GM18505 (cell line): Measurements from ENCODE around the gene SFRP5.

Experiments used
- ATAC-seq: cut with Tn5 transposase; IDR thresholded peaks from one replicate; pipeline ENCODE4 v1.9.1; 2021; ENCODE audit not compliant: unreplicated experiment
- POLR2A ChIP-seq: IDR thresholded peaks from 4 replicates; pipeline ENCODE4 v1.6.1; 2011; ENCODE audit warnings: borderline replicate concordance; ENCODE audit not compliant: insufficient read depth, insufficient read length; ENCODE audit errors: extremely low read depth

The SFRP5 gene

GRCh38 chr10:97771913-97772823 lies at the start of gene SFRP5:
SFRP5 (minus strand) TSS chr10:97771999; CDS start chr10:97771833, 166 bp downstream.
- no peak for ATAC-seq
- no peak for TF ChIP-seq POLR2A

GRCh38 chr10:97820096-97820704 lies 48.4 kb upstream of the SFRP5 start:
- TF ChIP-seq POLR2A: no peak
- ATAC-seq: no peak

- TF ChIP-seq POLR2A: no peak
- no peak for ATAC-seq
Measured at GRCh38 chr10:97818572-97818971, 46.8 kb upstream of the SFRP5 start.

- TF ChIP-seq POLR2A: no peak
- ATAC-seq: no peak
Measured at GRCh38 chr10:97816609-97817008, 44.8 kb upstream of the SFRP5 start.

- no peak for TF ChIP-seq POLR2A
- ATAC-seq: no peak
Measured at GRCh38 chr10:97814996-97815395, 43.2 kb upstream of the SFRP5 start.

- no peak for ATAC-seq
- TF ChIP-seq POLR2A: no peak
Measured at GRCh38 chr10:97813311-97813710, 41.5 kb upstream of the SFRP5 start.

- ATAC-seq: no peak
- TF ChIP-seq POLR2A: no peak
Measured at GRCh38 chr10:97812696-97813095, 40.9 kb upstream of the SFRP5 start.

- TF ChIP-seq POLR2A: no peak
- ATAC-seq: no peak
Measured at GRCh38 chr10:97811958-97812357, 40.2 kb upstream of the SFRP5 start.

GRCh38 chr10:97810446-97810845 lies 38.6 kb upstream of the SFRP5 start:
- no peak for ATAC-seq
- no peak for TF ChIP-seq POLR2A

GRCh38 chr10:97805949-97806348 lies 34.1 kb upstream of the SFRP5 start:
- no peak for ATAC-seq
- no peak for TF ChIP-seq POLR2A

- no peak for TF ChIP-seq POLR2A
- no peak for ATAC-seq
Measured at GRCh38 chr10:97805096-97805884, 33.5 kb upstream of the SFRP5 start.

GRCh38 chr10:97801422-97801821 lies 29.6 kb upstream of the SFRP5 start:
- ATAC-seq: no peak
- TF ChIP-seq POLR2A: no peak

GRCh38 chr10:97800474-97800873 lies 28.7 kb upstream of the SFRP5 start:
- no peak for ATAC-seq
- no peak for TF ChIP-seq POLR2A
